ENCODE results near the gene TTLL10. TPM values are rescaled to one million over a fixed set of nuclear protein-coding genes. Genes with fewer than 3 reads are reported as not detected.

Gene TTLL10
- total RNA-seq, 1 experiment from 2014 or later, result 0.68 TPM

DNA sequence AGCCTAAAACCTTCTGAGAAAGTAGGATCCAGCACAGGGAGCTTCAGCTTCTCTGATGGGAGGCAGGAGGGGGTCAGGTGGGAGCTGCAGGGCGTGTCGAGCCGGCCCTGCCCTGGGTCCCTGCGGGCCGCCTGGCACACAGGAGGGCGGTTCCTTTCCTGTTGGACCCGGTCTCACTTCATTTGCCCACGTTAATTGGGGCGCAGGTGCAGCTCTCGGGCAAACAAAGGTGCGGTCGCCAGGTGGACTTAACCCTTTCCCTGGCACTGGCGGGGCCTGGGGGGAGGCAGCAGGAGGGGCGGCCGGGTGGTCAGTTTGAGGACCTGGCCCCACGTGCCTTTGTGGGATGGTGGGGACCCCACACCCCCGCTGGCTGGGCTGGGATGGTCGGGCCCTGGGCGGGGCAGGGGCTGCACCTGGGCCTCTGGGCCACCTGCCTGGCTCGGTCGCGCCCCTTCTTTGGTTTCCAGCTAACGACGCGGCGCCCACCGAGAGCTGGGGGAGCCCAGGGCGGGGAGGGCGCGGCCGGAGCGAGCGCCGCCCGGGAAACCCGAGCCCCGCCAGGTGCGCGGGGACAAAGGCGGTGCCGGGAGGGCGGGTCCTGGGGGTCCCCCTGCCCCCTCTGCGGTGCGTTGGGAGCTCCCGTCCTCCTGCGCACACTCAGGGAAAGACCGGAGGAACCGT lies 37.0 kb upstream of the TTLL10 start:
- Histone ChIP-seq H2BK20ac (ENCODE audit: low read depth, low read length, poor library complexity, severe bottlenecking) (no peak overlapping the region), H4K5ac (ENCODE audit: insufficient read length, low read depth, low read length) (no peak overlapping the region), H3K23me2 (ENCODE audit: insufficient read length, low read depth, low read length, poor library complexity, severe bottlenecking) (no peaks in the 10 kb centered on the region), H3K79me2 (ENCODE audit: insufficient read depth, low read length) (no peaks in the 10 kb centered on the region), H3K14ac (ENCODE audit: insufficient read depth, low read length) (peak overlapping the region; percentile 16; the same call in 1 of the 2 replicates), H3K27me3 (ENCODE audit: insufficient read depth, low read length) (no peaks in the 10 kb centered on the region), H4K91ac (ENCODE audit: insufficient read length, low read depth, low read length) (no peak overlapping the region), H3K4ac (ENCODE audit: low read depth, low read length) (no peak overlapping the region), H3K27ac (ENCODE audit: insufficient read length, low read depth, low read length) (no peak overlapping the region), H3K79me1 (ENCODE audit: insufficient read depth, low read depth, low read length, poor library complexity, severe bottlenecking) (no peaks in the 10 kb centered on the region), H2BK5ac (ENCODE audit: insufficient read length, low read length) (no peak overlapping the region), H2AK5ac (ENCODE audit: insufficient read length, low read length) (no peak overlapping the region), H3K9ac (ENCODE audit: extremely low read depth, insufficient read length, low read length) (no peak overlapping the region), H3K4me1 (ENCODE audit: insufficient read depth, low read length) (no peaks in the 10 kb centered on the region; the same call in 1 of the 2 replicates), H3T11ph (ENCODE audit: low read length) (no peak overlapping the region), H2BK12ac (ENCODE audit: insufficient read length, low read depth, low read length) (no peak overlapping the region), H2BK15ac (ENCODE audit: low read depth, low read length) (no peak overlapping the region), H2AFZ (ENCODE audit: low read length) (no peak overlapping the region), H2BK120ac (ENCODE audit: low read depth, low read length, poor library complexity, severe bottlenecking) (no peak overlapping the region), H3K9me3 (ENCODE audit: control insufficient read depth, low read depth, low read length) (no peaks in the 10 kb centered on the region), H3K56ac (ENCODE audit: insufficient read length, low read depth, low read length) (no peak overlapping the region), H3K18ac (ENCODE audit: insufficient read length, low read depth, low read length) (peak overlapping the region; percentile 60), H3K4me2 (ENCODE audit: insufficient read depth, insufficient read length, low read length) (peak overlapping the region; percentile 6), H3K23ac (ENCODE audit: insufficient read length, low read depth, low read length) (no peak overlapping the region), H4K8ac (replicated peaks; ENCODE audit: insufficient read length, low read depth, low read length) (no peak overlapping the region), H4K20me1 (ENCODE audit: control insufficient read depth, insufficient read depth, insufficient read length) (no peaks in the 10 kb centered on the region)
- Mint-ChIP-seq H3K27ac (no peak overlapping the region), H3K27me3 (ENCODE audit: low read depth) (peaks cover 15% of the 10 kb centered on the region), H3K4me1 (peaks cover 8 to 19% of the 10 kb centered on the region in 2 experiments; a peak in 3 of 4 replicates), H3K9me3 (no peaks in the 10 kb centered on the region; a peak in 1 of 5 replicates), H3K36me3 (ENCODE audit: insufficient read depth in 1 of 3, low read depth in 3 of 3) (no peaks in the 10 kb centered on the region), H3K4me3 (no peak overlapping the region; a peak in 1 of 5 replicates)
- TF ChIP-seq, protein P1, sequence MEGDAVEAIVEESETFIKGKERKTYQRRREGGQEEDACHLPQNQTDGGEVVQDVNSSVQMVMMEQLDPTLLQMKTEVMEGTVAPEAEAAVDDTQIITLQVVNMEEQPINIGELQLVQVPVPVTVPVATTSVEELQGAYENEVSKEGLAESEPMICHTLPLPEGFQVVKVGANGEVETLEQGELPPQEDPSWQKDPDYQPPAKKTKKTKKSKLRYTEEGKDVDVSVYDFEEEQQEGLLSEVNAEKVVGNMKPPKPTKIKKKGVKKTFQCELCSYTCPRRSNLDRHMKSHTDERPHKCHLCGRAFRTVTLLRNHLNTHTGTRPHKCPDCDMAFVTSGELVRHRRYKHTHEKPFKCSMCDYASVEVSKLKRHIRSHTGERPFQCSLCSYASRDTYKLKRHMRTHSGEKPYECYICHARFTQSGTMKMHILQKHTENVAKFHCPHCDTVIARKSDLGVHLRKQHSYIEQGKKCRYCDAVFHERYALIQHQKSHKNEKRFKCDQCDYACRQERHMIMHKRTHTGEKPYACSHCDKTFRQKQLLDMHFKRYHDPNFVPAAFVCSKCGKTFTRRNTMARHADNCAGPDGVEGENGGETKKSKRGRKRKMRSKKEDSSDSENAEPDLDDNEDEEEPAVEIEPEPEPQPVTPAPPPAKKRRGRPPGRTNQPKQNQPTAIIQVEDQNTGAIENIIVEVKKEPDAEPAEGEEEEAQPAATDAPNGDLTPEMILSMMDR (conservative IDR thresholded peaks at IDR 0.05), result no peak
- no peak for DNase-seq
- WGBS (ENCODE audit: extremely low coverage, insufficient read length, low lambda C conversion rate), result no CpG with 5 or more reads among the region's 48 CpGs

All from H9 (cell line).